ENCODE data around the gene MYH11. TPM values are rescaled to one million over a fixed set of nuclear protein-coding genes. Genes with fewer than 3 reads are reported as not detected.

Gene MYH11
- total RNA-seq, 6 donors from 2014 or later = 33.6 to 224 (median 87.4) TPM

DNA sequence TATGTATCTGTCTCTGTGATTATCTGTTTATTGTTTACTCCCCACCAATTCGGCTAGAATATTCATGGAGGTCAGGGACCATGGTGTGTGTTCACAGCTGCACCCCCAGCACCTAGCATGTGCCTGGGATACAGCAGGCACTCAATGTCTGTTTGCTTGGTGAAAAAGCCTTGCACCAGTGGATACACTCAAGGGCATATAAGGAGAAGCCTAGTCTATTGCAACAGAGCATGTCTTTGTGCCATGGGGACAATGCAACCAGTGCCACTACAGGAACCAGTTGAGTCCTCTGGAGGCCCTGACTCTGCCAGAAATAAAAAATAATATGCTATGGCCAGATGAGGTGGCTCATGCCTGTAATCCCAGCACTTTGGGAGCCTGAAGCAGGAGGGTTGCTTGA is 113.2 kb downstream of the MYH11 start:
- no peak for DNase-seq
- no peaks in the 10 kb centered on the region for H3K27me3 ChIP-seq
- no peaks in the 10 kb centered on the region for H3K9me3 ChIP-seq
- H3K4me3 ChIP-seq = no peak overlapping the region
- WGBS, 2 donors = 82 to 87% methylated on average over 1 of the region's 1 CpG
- ATAC-seq (ENCODE audit: low FRiP score in 2 of 2) = no peak
- peaks cover 0 to 35% (median 14%) of the 10 kb centered on the region in 4 donors for H3K36me3 ChIP-seq
- H3K4me1 ChIP-seq = no peaks in the 10 kb centered on the region
- H3K27ac ChIP-seq = no peak overlapping the region
- TF ChIP-seq, protein P1, sequence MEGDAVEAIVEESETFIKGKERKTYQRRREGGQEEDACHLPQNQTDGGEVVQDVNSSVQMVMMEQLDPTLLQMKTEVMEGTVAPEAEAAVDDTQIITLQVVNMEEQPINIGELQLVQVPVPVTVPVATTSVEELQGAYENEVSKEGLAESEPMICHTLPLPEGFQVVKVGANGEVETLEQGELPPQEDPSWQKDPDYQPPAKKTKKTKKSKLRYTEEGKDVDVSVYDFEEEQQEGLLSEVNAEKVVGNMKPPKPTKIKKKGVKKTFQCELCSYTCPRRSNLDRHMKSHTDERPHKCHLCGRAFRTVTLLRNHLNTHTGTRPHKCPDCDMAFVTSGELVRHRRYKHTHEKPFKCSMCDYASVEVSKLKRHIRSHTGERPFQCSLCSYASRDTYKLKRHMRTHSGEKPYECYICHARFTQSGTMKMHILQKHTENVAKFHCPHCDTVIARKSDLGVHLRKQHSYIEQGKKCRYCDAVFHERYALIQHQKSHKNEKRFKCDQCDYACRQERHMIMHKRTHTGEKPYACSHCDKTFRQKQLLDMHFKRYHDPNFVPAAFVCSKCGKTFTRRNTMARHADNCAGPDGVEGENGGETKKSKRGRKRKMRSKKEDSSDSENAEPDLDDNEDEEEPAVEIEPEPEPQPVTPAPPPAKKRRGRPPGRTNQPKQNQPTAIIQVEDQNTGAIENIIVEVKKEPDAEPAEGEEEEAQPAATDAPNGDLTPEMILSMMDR (IDR thresholded peaks at IDR 0.05) = no peak
- no peak for TF ChIP-seq POLR2AphosphoS5 (IDR thresholded peaks at IDR 0.05)
- TF ChIP-seq EP300 (IDR thresholded peaks at IDR 0.05) = no peak
- TF ChIP-seq POLR2A (IDR thresholded peaks at IDR 0.05) = no peak

DNA sequence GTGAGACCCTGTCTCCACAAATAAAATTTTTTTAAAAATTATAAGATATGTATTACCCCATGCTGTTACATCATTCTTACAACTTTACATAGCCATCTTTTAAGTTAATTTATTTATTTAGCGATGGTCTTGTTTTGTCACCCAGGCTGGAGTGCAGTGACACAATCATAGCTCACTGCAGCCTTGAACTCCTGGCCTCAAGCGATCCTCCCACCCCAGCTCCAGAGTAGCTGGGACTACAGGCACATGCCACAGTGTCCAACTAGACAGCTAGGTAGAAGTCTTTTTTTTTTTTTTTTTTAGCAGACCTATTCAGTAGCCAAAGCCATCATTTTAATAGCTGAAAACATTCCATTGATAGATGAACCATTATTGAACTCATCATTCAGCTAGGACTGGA is 114.1 kb downstream of the MYH11 start:
- TF ChIP-seq EP300 (IDR thresholded peaks at IDR 0.05) = no peak
- TF ChIP-seq, protein P1 (IDR thresholded peaks at IDR 0.05) = no peak
- no peak for TF ChIP-seq POLR2A (IDR thresholded peaks at IDR 0.05)
- no peak for TF ChIP-seq POLR2AphosphoS5 (IDR thresholded peaks at IDR 0.05)
- H3K4me3 ChIP-seq = no peak overlapping the region
- H3K27ac ChIP-seq = no peak overlapping the region
- no peaks in the 10 kb centered on the region for H3K4me1 ChIP-seq
- 97 to 100% methylated on average over 2 of the region's 2 CpGs for WGBS, 2 donors
- no peaks in the 10 kb centered on the region for H3K9me3 ChIP-seq
- DNase-seq (no peak), ATAC-seq (ENCODE audit: low FRiP score in 2 of 2) (no peak)
- H3K36me3 ChIP-seq = peaks cover 0 to 38% (median 12%) of the 10 kb centered on the region in 4 donors
- no peaks in the 10 kb centered on the region for H3K27me3 ChIP-seq

DNA sequence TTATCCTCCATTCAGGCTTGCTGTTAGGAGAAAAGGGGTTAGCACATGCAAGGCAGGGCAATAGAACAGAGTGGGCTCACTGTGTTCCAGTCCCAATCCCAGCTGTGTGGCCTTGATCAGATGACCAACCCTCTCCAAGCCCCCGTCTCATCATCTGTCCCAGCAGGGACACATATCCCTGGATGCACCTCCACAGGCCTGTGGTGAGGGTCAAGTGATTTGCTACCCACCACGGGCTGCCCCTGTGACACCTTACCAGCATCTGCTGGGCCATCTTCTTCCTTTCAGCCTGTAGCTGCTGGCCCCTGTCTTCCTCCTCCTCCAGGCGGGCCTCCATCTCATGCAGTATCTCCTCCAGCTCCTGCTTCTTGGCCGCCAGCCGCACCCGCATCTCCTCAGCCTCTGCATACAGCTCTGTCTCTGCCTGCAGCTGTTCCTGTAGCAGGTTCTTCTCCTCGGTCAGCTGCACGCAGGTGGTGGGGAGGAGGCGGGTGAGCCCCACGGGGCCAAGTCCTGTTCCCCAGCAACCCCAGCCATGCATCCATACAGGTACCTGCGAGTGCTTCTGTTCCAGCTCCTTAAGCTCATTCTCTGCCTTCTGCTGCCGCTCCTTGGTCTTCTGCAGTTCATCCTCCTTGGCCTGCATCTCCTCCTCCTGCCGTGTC is 115.5 kb downstream of the MYH11 start:
- no peak overlapping the region for H3K4me3 ChIP-seq
- TF ChIP-seq EP300 (IDR thresholded peaks at IDR 0.05) (no peak), POLR2AphosphoS5 (IDR thresholded peaks at IDR 0.05) (no peak), POLR2A (IDR thresholded peaks at IDR 0.05) (no peak)
- TF ChIP-seq, protein P1 (IDR thresholded peaks at IDR 0.05) = no peak
- no peak for ATAC-seq (ENCODE audit: low FRiP score in 2 of 2)
- DNase-seq = peak in 1 of 2 donors; percentile 64
- no peaks in the 10 kb centered on the region for H3K9me3 ChIP-seq
- 93 to 95% methylated on average over 12 to 13 of the region's 13 CpGs for WGBS, 2 donors
- peaks cover 0 to 44% (median 11%) of the 10 kb centered on the region in 4 donors for H3K36me3 ChIP-seq
- H3K4me1 ChIP-seq = no peaks in the 10 kb centered on the region
- H3K27ac ChIP-seq = no peak overlapping the region
- no peaks in the 10 kb centered on the region for H3K27me3 ChIP-seq

DNA sequence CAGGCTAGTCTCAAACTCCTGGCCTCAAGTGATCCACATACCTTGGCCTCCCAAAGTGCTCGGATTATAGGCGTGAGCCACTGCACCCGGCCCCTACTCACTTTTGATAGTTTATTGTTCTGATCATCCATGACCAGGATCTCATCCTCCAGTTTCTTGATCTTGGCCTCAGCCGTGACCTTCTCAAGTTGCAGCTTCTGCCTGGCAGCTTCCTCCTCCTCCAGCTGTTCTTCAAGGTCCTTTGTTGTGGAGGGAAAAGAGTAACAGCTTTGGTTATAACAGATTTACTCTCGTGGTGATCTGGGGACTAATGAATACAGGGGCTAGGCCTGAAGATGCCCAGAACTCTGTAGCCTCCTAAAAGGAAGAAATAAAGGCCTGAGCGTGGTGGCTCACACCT is 116.9 kb downstream of the MYH11 start:
- Histone ChIP-seq H3K27me3 (no peaks in the 10 kb centered on the region), H3K27ac (no peak overlapping the region), H3K36me3 (peaks cover 0 to 54% (median 15%) of the 10 kb centered on the region in 4 donors), H3K4me1 (no peaks in the 10 kb centered on the region), H3K9me3 (no peaks in the 10 kb centered on the region), H3K4me3 (no peak overlapping the region)
- DNase-seq = no peak
- WGBS, 2 donors = 90 to 93% methylated on average over 6 of the region's 6 CpGs
- no peak for ATAC-seq (ENCODE audit: low FRiP score in 2 of 2)
- TF ChIP-seq POLR2A (IDR thresholded peaks at IDR 0.05) (no peak), EP300 (IDR thresholded peaks at IDR 0.05) (no peak), POLR2AphosphoS5 (IDR thresholded peaks at IDR 0.05) (no peak)
- TF ChIP-seq, protein P1 (IDR thresholded peaks at IDR 0.05) = no peak

DNA sequence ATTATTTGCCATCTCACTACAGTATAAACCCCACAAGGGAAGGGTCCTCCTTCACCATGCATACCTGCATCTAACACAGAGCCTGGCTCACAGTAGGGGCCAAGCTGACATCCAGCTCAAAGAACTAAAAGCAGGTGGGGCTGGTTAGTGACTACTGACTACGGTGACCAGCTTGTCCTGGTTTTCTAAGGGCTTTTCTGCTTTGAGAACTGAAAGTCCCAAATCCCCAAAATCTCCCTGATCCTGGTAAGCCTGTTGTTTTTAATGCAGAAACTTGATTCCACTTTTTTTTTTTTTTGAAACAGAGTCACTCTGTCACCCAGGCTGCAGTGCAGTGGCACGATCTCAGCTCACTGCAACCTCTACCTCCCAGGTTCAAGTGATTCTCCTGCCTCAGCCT is 117.4 kb downstream of the MYH11 start:
- 92 to 94% methylated on average over 2 of the region's 2 CpGs for WGBS, 2 donors
- Histone ChIP-seq H3K36me3 (peaks cover 0 to 54% (median 17%) of the 10 kb centered on the region in 4 donors), H3K4me3 (no peak overlapping the region), H3K9me3 (no peaks in the 10 kb centered on the region), H3K27me3 (no peaks in the 10 kb centered on the region), H3K27ac (no peak overlapping the region), H3K4me1 (no peaks in the 10 kb centered on the region)
- no peak for ATAC-seq (ENCODE audit: low FRiP score in 2 of 2)
- DNase-seq = no peak
- no peak for TF ChIP-seq POLR2A (IDR thresholded peaks at IDR 0.05)
- TF ChIP-seq, protein P1 (IDR thresholded peaks at IDR 0.05) = no peak
- TF ChIP-seq POLR2AphosphoS5 (IDR thresholded peaks at IDR 0.05) = no peak
- TF ChIP-seq EP300 (IDR thresholded peaks at IDR 0.05) = no peak
